Mammary epithelial cell (primary cell): ENCODE results near the gene FKBP11.

Source experiments
- CTCF ChIP-seq, 2 donors: IDR thresholded peaks in 1 of 2; conservative IDR thresholded peaks in 1 of 2; 2 replicates each; pipeline ENCODE4 v1.5.1; 2011 to 2012; ENCODE audit warnings: inconsistent platforms in 2 of 2, low read length in 2 of 2, mild to moderate bottlenecking in 2 of 2, control low read depth in 1 of 2, low read depth in 1 of 2; ENCODE audit not compliant: insufficient read depth in 1 of 2; ENCODE audit errors: extremely low read depth in 1 of 2
- EZH2 ChIP-seq: IDR thresholded peaks from 2 replicates; pipeline ENCODE4 v1.6.1; 2012; ENCODE audit warnings: low read length, inconsistent platforms, borderline replicate concordance

GRCh38 chr12:48878548-48878947 is 46.7 kb downstream of the FKBP11 start:
- TF ChIP-seq CTCF (conservative IDR thresholded peaks at IDR 0.05 in 1 of 2, IDR thresholded peaks at IDR 0.05 in 1 of 2; ENCODE audit: extremely low read depth in 1 of 2, insufficient read depth in 1 of 2, low read depth in 1 of 2, low read length in 2 of 2) (no peak), EZH2 (no peak)
